HG02885 (cell line): Measurements from ENCODE around the gene MARCHF10.

Experiments
- ATAC-seq: cut with Tn5 transposase; IDR thresholded peaks from one replicate; pipeline ENCODE4 v1.9.1; 2021; ENCODE audit warnings: mild to moderate bottlenecking; ENCODE audit not compliant: unreplicated experiment, poor library complexity

MARCHF10 gene

DNA sequence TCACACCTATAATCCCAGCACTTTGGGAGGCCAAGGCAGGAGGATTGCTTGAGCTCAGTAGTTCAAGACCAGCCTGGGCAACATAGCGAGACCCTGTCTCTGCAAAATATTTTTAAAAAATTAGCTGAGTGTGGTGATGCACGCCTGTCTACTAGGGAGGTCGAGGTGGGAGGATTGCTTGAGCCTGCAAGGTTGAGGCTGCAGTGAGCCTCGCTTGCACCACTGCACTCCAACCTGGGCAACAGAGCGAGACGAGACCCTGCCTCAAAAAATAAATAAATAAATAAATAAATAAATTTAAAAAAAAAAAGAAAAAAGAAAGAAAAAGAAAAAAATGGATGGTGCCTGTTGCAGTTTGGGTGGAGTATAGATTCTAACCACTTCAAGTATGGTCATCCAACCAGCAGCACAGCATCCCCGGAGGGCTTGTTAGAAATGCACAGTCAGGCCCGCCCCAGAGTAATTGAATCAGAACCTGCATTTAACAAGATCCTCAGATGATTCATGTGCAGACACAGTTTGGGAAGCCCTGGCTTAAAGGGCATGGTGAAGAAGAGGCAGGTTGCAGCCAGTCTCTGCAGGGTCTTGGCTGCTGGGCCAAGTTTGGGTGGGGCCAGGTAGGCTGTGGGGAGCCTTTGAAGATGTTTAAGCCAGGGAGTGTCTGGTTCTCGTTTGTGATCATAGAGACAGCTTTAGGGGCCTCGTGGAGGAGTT, 139.9 kb downstream of the MARCHF10 start:
- ATAC-seq: no peak

- no peak for ATAC-seq
These were observed 141.1 kb downstream of the MARCHF10 start for GRCh38 chr17:62666801-62667591.

DNA sequence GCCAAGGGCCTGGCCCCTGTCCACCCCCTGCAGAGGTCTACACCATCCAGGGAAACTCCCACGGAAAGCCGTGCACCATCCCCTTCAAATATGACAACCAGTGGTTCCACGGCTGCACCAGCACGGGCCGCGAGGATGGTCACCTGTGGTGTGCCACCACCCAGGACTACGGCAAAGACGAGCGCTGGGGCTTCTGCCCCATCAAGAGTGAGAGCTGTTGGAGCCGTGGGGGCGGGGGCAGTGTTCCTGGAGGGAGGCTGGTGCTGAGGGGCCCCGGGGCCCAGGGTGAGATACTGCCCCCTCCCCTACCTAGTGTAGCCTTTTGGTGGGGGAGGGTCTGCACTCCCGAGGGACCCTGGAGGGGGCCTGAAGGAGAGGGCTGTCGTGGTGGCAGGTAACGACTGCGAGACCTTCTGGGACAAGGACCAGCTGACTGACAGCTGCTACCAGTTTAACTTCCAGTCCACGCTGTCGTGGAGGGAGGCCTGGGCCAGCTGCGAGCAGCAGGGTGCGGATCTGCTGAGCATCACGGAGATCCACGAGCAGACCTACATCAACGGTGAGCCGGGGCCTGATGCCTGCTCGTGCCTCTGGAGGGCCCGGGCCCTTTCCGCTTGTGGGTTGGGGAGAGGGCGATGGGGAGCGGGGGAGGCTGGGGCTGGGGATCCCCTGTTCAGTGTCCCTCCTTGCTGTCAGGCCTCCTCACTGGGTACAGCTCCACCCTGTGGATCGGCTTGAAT, 141.9 kb downstream of the MARCHF10 start:
- ATAC-seq: no peak

DNA sequence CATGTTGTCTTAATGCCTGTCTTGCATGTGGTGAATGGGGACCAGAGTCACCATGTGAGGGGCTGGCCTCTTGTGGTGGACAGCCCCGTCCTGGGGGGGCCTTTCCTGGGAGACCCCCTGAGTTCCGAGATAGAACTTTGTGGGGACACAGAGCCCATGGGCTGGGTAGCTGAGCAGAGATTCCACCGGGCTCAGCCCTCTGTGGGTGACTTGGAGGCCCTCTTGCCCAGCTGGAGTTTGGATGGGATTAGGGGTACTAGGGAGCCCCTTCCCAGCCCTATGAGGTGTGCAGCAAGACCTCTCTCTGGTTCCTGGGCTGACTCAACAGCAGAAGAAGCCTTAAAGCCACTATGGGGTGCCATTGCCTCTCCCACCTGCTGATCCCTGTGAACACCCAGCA, 142.5 kb downstream of the MARCHF10 start:
- ATAC-seq: no peak

DNA sequence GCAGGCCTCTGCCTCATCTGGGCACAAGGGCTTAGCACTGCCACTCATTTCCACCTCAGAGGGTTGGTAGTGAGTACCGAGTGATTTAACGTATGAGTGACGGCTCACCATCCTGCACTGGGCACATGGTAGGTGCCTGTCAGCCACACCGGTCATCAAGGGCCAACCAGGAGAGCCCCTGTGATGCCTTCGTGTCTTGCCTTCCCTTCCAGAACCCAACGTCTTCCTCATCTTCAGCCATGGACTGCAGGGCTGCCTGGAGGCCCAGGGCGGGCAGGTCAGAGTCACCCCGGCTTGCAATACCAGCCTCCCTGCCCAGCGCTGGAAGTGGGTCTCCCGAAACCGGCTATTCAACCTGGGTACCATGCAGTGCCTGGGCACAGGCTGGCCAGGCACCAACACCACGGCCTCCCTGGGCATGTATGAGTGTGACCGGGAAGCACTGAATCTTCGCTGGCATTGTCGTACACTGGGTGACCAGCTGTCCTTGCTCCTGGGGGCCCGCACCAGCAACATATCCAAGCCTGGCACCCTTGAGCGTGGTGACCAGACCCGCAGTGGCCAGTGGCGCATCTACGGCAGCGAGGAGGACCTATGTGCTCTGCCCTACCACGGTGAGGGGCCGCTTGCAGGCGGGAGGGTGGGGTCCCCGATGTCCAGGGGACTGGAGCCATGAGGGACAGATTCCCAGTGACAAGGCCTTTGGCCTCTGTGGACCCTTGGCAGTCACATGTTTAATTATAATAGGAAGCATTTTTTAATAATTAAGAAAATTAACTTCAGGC, 143.6 kb downstream of the MARCHF10 start:
- ATAC-seq: no peak

DNA sequence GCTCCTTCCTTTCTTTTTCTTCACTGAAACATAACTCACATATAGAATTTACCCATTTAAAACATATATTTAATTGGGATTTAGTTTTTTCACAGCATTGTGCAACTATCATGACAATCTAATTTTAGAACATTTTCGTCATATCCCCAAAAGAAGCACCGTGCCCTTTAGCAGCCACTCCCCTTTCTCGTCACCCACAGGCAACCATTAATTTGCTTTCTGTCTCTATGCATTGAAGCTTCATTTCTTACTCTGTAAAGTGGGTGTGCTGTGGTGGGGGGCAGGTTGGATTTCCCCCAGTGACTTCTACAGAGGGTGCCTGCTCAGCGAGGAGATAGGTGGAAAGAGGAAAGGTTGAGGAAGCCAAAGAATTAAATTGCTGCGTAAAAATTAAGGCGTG, 144.8 kb downstream of the MARCHF10 start:
- no peak for ATAC-seq

DNA sequence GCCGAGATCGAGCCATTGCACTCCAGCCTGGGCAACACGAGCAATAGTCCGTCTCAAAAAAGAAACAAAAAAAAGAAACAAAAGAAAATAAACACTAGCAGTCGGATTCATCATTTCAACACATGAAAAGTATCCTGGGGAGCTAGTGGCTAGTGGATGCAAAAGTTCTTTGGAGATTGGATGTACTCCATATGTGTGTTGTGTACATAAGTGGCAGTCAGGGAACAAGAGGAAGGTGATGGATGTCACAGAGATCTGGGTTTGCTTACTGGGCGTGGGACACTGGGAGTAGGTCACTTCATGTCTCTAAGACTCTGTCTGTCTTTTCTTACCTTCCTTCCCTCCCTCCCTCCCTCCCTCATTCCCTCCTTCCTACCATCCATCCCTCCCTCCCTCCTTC, 145.3 kb downstream of the MARCHF10 start:
- no peak for ATAC-seq

- ATAC-seq: no peak
These were observed 146.8 kb downstream of the MARCHF10 start for GRCh38 chr17:62661337-62661736.

DNA sequence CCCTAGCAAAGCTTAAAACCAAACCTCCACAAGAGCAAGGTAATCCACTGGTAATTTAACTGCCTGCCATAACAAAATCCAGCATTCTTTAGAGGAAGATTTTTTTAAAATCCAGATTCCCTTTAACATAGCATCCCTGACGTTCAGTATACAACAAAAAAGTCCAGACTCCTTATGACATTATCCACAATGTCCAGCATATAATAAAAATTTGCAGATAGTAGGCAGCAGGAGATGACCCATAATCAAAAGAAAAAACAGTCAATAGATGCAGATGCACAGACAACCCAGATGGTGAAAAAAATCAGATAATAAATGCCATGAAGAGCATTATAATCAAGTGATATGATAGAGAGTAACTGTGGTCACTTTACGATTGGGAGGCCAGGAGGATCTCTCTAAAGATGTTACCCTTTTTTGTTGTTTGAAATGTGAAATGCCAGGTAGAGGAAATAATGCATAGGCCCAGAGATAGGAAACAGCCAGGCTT, 147.4 kb downstream of the MARCHF10 start:
- no peak for ATAC-seq

- no peak for ATAC-seq
These were observed 149.8 kb downstream of the MARCHF10 start for GRCh38 chr17:62658136-62658920.

GRCh38 chr17:62657690-62658089, 150.4 kb downstream of the MARCHF10 start:
- no peak for ATAC-seq

GRCh38 chr17:62657145-62657665, 150.9 kb downstream of the MARCHF10 start:
- no peak for ATAC-seq

DNA sequence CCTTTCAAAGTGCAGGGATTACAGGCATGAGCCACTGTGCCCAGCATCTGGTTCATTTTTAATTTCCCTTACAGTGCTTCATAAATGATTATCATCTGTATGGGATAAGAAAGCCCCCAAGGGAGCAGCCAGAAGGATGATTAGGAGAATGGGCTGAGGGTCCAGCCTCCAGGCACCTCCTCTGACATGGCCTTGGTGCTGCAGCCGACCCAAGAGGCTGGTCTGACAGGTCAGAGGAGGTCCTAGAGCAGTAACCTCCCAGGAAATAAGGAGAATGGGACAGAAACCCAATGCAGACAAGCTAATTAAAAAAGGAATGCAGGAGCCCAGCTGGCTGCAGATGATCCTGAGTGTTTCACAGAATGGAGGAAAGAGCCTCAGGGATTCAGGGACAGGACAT, 151.7 kb downstream of the MARCHF10 start:
- no peak for ATAC-seq

DNA sequence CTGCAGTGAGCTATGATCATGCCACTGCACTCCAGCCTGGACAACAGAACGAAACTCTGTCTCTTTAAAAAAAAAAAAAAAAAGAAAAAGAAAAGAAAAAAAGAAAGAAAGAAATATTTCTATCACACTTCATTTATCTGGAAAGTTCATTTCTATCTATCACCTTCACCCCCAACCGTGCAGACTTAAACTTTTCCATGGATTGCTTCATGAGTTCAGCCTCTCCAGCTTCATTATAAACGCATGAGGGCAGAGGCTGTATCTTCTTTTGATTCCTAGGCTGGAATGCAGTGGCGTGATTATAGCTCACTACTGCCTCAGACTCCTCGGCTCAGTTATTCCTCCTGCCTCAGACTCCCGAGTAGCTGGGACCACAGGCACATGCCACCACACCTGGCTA, 152.5 kb downstream of the MARCHF10 start:
- no peak for ATAC-seq

- no peak for ATAC-seq
These were observed 154.0 kb downstream of the MARCHF10 start for GRCh38 chr17:62653826-62654761.

- peak; percentile 85 for ATAC-seq
These were observed 154.9 kb downstream of the MARCHF10 start for GRCh38 chr17:62653002-62653825.

- ATAC-seq: no peak
These were observed 155.7 kb downstream of the MARCHF10 start for GRCh38 chr17:62652251-62653001.
